Measurements from ENCODE around the gene INPPL1.

The INPPL1 gene

DNA sequence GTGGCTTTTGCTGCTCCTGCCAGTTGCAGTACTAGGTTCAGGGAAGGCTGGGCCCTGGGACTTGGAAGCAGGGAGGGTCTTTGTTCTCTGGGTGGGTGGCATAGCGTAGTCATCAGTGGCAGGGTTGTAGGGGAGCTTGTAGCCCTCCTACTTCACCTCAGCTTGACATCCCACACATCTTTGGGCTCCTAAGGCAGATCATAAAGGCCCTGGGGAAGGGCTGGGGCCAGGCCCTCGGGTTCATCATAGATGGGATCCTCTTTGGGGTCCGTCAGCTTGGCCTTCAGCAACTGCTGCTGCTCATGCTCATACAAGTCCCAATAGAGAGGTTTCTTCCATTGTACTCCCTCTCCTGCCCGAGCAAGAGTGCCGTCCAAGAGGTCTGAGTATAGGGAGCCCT, 25.4 kb downstream of the INPPL1 start:
- TF ChIP-seq CTCF (conservative IDR thresholded peaks at IDR 0.05; ENCODE audit: low read depth, low read length): no peak
- H4K20me1 ChIP-seq (ENCODE audit: insufficient read depth): no peaks in the 10 kb centered on the region
- H3K36me3 ChIP-seq (ENCODE audit: insufficient read depth): no peaks in the 10 kb centered on the region
- no peak overlapping the region for H2AFZ ChIP-seq (ENCODE audit: low read depth)
- no peak overlapping the region for H3K4me3 ChIP-seq (IDR thresholded peaks at IDR 0.05; ENCODE audit: insufficient read depth, low read depth, low read length)
- H3K4me1 ChIP-seq (ENCODE audit: low read depth, poor library complexity, severe bottlenecking): peaks cover 6% of the 10 kb centered on the region
- no peak overlapping the region for H3K27ac ChIP-seq
- no peak overlapping the region for H3K9ac ChIP-seq
- H3K4me2 ChIP-seq: no peak overlapping the region
- H3K79me2 ChIP-seq (ENCODE audit: insufficient read depth, low read depth): no peaks in the 10 kb centered on the region
- H3K27me3 ChIP-seq (ENCODE audit: insufficient read depth, low read depth): no peaks in the 10 kb centered on the region

DNA sequence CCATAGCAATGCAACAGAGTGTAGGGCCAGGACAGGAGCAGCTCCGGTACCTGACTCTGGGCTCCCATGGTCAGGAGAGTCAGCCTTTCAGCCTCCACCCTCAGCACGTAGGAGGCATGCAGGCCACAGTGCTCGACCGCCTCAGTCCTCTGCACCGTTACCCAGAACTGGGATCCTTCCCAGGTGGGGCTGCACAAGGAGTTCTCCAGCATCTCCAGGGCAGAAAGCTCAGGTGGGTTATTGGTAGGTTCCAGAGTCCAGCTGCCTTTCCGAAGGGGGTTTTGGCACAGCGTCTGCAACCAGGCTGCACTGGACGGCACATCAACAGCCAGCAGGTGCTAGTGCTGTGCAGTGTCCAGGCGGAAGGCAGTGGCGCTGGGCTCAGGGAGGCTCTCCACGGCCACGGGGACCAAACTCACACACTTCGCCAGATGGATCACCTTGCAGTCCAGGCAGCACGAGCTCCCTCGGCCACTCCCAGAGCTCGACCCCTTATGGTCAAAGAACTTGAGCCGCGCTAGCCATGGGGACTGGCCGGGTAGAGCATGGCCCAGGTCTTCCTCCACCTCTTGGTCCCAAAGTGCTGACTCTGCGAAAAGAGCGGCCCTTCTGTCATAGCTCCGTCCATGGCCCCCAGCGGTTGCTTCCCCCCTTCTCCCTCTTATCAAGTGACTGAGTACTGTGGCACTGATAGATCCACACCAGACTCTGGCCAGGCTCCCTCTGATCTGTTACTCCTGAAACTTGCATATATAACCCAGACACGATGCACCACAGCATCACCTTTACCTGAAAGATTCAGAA, 26.3 kb downstream of the INPPL1 start:
- Histone ChIP-seq H3K4me1 (ENCODE audit: low read depth, poor library complexity, severe bottlenecking) (peaks cover 15% of the 10 kb centered on the region), H4K20me1 (ENCODE audit: insufficient read depth) (no peaks in the 10 kb centered on the region), H3K4me2 (no peak overlapping the region), H3K36me3 (ENCODE audit: insufficient read depth) (no peaks in the 10 kb centered on the region), H3K4me3 (IDR thresholded peaks at IDR 0.05; ENCODE audit: insufficient read depth, low read depth, low read length) (no peak overlapping the region), H2AFZ (ENCODE audit: low read depth) (no peak overlapping the region), H3K27ac (no peak overlapping the region), H3K27me3 (ENCODE audit: insufficient read depth, low read depth) (no peaks in the 10 kb centered on the region), H3K79me2 (ENCODE audit: insufficient read depth, low read depth) (no peaks in the 10 kb centered on the region), H3K9ac (no peak overlapping the region)
- no peak for TF ChIP-seq CTCF (conservative IDR thresholded peaks at IDR 0.05; ENCODE audit: low read depth, low read length)

- no peaks in the 10 kb centered on the region for H3K79me2 ChIP-seq (ENCODE audit: insufficient read depth, low read depth)
- no peak overlapping the region for H3K4me3 ChIP-seq (IDR thresholded peaks at IDR 0.05; ENCODE audit: insufficient read depth, low read depth, low read length)
- no peak overlapping the region for H2AFZ ChIP-seq (ENCODE audit: low read depth)
- H3K4me1 ChIP-seq (ENCODE audit: low read depth, poor library complexity, severe bottlenecking): peaks cover 15% of the 10 kb centered on the region
- no peaks in the 10 kb centered on the region for H4K20me1 ChIP-seq (ENCODE audit: insufficient read depth)
- no peak overlapping the region for H3K27ac ChIP-seq
- no peaks in the 10 kb centered on the region for H3K27me3 ChIP-seq (ENCODE audit: insufficient read depth, low read depth)
- H3K36me3 ChIP-seq (ENCODE audit: insufficient read depth): no peaks in the 10 kb centered on the region
- no peak for TF ChIP-seq CTCF (conservative IDR thresholded peaks at IDR 0.05; ENCODE audit: low read depth, low read length)
- no peak overlapping the region for H3K4me2 ChIP-seq
- no peak overlapping the region for H3K9ac ChIP-seq
These were observed 27.0 kb downstream of the INPPL1 start for GRCh38 chr11:72251614-72252013.

DNA sequence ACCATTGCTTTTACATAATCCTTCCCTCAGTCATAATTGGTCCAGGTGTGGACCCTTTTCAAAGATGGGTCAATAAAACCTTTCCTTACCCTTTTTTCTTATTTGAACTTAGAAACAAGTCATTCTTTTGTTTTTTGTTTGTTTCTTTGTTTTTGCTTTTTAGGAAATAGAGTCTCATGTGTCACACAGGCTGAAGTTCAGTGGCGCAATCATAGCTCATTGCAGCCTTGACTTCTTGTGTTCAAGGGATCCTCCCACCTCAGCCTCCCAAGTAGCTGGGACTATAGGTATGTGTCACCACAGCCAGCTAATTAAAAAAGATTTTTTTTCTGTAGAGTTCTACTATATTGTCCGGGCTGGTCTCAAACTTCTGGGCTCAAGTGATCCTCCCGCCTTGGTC, 28.8 kb downstream of the INPPL1 start:
- Histone ChIP-seq H3K27me3 (ENCODE audit: insufficient read depth, low read depth) (no peaks in the 10 kb centered on the region), H3K27ac (no peak overlapping the region), H3K4me1 (ENCODE audit: low read depth, poor library complexity, severe bottlenecking) (peaks cover 15% of the 10 kb centered on the region), H3K79me2 (ENCODE audit: insufficient read depth, low read depth) (no peaks in the 10 kb centered on the region), H3K36me3 (ENCODE audit: insufficient read depth) (no peaks in the 10 kb centered on the region), H3K4me2 (no peak overlapping the region), H2AFZ (ENCODE audit: low read depth) (no peak overlapping the region), H4K20me1 (ENCODE audit: insufficient read depth) (no peaks in the 10 kb centered on the region), H3K4me3 (IDR thresholded peaks at IDR 0.05; ENCODE audit: insufficient read depth, low read depth, low read length) (no peak overlapping the region), H3K9ac (no peak overlapping the region)
- TF ChIP-seq CTCF (conservative IDR thresholded peaks at IDR 0.05; ENCODE audit: low read depth, low read length): no peak
